GM18858 (cell line): ENCODE results near the gene CRABP2.

ENCODE experiments used
- ATAC-seq: cut with Tn5 transposase; IDR thresholded peaks from one replicate; pipeline ENCODE4 v1.9.1; 2021; ENCODE audit not compliant: unreplicated experiment

CRABP2 gene

GRCh38 chr1:156709757-156710489, 4.5 kb upstream of the CRABP2 start:
- no peak for ATAC-seq

- ATAC-seq: no peak
Measured at GRCh38 chr1:156709031-156709430, 3.6 kb upstream of the CRABP2 start.

GRCh38 chr1:156708218-156708661, 2.9 kb upstream of the CRABP2 start:
- ATAC-seq: no peak

GRCh38 chr1:156707417-156708217, 2.2 kb upstream of the CRABP2 start:
- no peak for ATAC-seq

GRCh38 chr1:156706657-156707416, 1.5 kb upstream of the CRABP2 start:
- no peak for ATAC-seq

- ATAC-seq: no peak
Measured at GRCh38 chr1:156705918-156706656, 704 bp upstream of the CRABP2 start.

- no peak for ATAC-seq
Measured at GRCh38 chr1:156704930-156705320, 458 bp downstream of the CRABP2 start.

- ATAC-seq: no peak
Measured at GRCh38 chr1:156704166-156704711, 1.1 kb downstream of the CRABP2 start.

GRCh38 chr1:156703741-156704140, 1.6 kb downstream of the CRABP2 start:
- ATAC-seq: no peak

- ATAC-seq: no peak
Measured at GRCh38 chr1:156703336-156703735, 2.0 kb downstream of the CRABP2 start.

GRCh38 chr1:156700736-156701531, 4.4 kb downstream of the CRABP2 start:
- no peak for ATAC-seq

GRCh38 chr1:156698995-156699394, 6.4 kb downstream of the CRABP2 start:
- ATAC-seq: no peak

- no peak for ATAC-seq
Measured at GRCh38 chr1:156697481-156697880, 7.9 kb downstream of the CRABP2 start.

- ATAC-seq: no peak
Measured at GRCh38 chr1:156696755-156697154, 8.6 kb downstream of the CRABP2 start.

- ATAC-seq: no peak
Measured at GRCh38 chr1:156694690-156694962, 10.8 kb downstream of the CRABP2 start.

GRCh38 chr1:156693848-156694689, 11.3 kb downstream of the CRABP2 start:
- no peak for ATAC-seq

GRCh38 chr1:156692925-156693847, 12.2 kb downstream of the CRABP2 start:
- ATAC-seq: no peak

- ATAC-seq: no peak
Measured at GRCh38 chr1:156692441-156692924, 12.9 kb downstream of the CRABP2 start.
